Naive thymus-derived CD8-positive, alpha-beta T cell (primary cell): ENCODE data around the gene CACNG8. TPM values are rescaled to one million over a fixed set of nuclear protein-coding genes. Genes with fewer than 3 reads are reported as not detected.

Experiments
- ATAC-seq, 2 donors: fragments of 150-1000 bp; cut with Tn5 transposase in 1 of 2; sonication (Bioruptor Pico), chemical (Tn5 transposase) in 1 of 2; 1 replicate in 1 of 2; 2 replicates in 1 of 2; pipeline ENCODE4 v1.10.0; 2021; ENCODE audit warnings: mild to moderate bottlenecking in 2 of 2, moderate library complexity in 2 of 2
- POLR2A ChIA-PET: fragments of 350-600 bp; sonication (Branson Sonifier 250); formaldehyde crosslinking; loops from one replicate; lab custom pipeline; 2021; ENCODE audit warnings: antibody characterized with exemption; lab: Charles Lee
- DNase-seq, 10 donors: peaks; one replicate each; pipeline versions ENCODE4 v3.0.0 to v3.0.0-alpha.2; 2020 to 2022
- H3K27ac Mint-ChIP-seq, 10 donors: one replicate each; pipeline ENCODE4 v1.8.0; 2020 to 2022; ENCODE audit warnings: mild to moderate bottlenecking in 10 of 10, mixed read lengths in 10 of 10, moderate library complexity in 4 of 10, inconsistent platforms in 1 of 10
- H3K27me3 Mint-ChIP-seq, 5 donors: one replicate each; pipeline ENCODE4 v1.8.0; 2021 to 2022; ENCODE audit warnings: mixed read lengths in 5 of 5
- H3K36me3 Mint-ChIP-seq, 3 donors: one replicate each; pipeline ENCODE4 v1.8.0; 2020 to 2022; ENCODE audit warnings: mixed read lengths in 3 of 3, mild to moderate bottlenecking in 2 of 3, inconsistent platforms in 1 of 3
- H3K4me1 Mint-ChIP-seq, 4 donors: one replicate each; pipeline ENCODE4 v1.8.0; 2021 to 2022; ENCODE audit warnings: mixed read lengths in 4 of 4
- H3K4me3 Mint-ChIP-seq, 10 donors: one replicate each; pipeline ENCODE4 v1.8.0; 2020 to 2022; ENCODE audit warnings: mild to moderate bottlenecking in 10 of 10, mixed read lengths in 10 of 10, moderate library complexity in 6 of 10, inconsistent platforms in 1 of 10
- H3K9me3 Mint-ChIP-seq, 9 donors: one replicate each; pipeline ENCODE4 v1.8.0; 2020 to 2022; ENCODE audit warnings: mixed read lengths in 9 of 9, mild to moderate bottlenecking in 3 of 9, inconsistent platforms in 1 of 9, moderate library complexity in 1 of 9
- polyA plus RNA-seq, 3 donors: library from polyadenylated mRNA; unstranded; fragments of 300-500 nt; fragmentation: Illumina TruSeq; gene quantifications; one replicate each; pipeline ENCODE4 v1.2.3, GENCODE V29; 2021
- total RNA-seq, 8 experiments: library from RNA in 2 of 8; stranded (reverse) in 2 of 8; gene quantifications; one replicate each; pipeline ENCODE4 v1.2.3 and lab custom pipeline; 2021 to 2026

Gene CACNG8
- total RNA-seq (not detected), polyA plus RNA-seq (not detected), total RNA-seq (lab: John Stamatoyannopoulos, UW) (0 to 0.17 (median 0.03) reads per million in 6 experiments)

DNA sequence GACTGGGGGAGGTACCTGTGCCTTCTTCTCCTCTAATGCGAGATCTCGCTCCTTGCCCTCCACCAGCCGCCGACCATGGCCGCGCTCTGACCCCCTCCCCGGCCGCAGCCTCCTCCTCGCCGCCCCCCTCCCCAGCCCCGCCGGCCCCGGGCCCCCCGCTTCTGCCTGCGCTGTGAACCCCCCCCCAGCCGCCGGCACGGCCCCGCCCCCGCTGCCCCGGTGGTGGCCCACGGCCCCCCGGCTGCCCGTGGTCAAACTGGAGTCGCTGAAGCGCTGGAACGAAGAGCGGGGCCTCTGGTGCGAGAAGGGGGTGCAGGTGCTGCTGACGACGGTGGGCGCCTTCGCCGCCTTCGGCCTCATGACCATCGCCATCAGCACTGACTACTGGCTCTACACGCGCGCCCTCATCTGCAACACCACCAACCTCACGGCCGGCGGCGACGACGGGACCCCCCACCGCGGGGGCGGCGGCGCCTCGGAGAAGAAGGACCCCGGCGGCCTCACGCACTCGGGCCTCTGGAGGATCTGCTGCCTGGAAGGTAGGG lies at the start of gene CACNG8:
Gene CACNG8, plus strand, starts transcription at position 51 of the 545 bp plus-strand sequence.
- POLR2A ChIA-PET = no interaction called here
- peaks cover 4 to 50% (median 18%) of the 10 kb centered on the region in 4 donors for H3K4me1 Mint-ChIP-seq

GRCh38 chr19:53915000-53915399 lies 47.7 kb upstream of the CACNG8 start:
- POLR2A ChIA-PET = no interaction called here
- H3K4me1 Mint-ChIP-seq = peaks cover under 1 to 7% (median 3%) of the 10 kb centered on the region in 4 donors
- ATAC-seq = no peak
- no peak for DNase-seq
- peaks cover 0 to 12% (median 0%) of the 10 kb centered on the region in 9 donors for H3K9me3 Mint-ChIP-seq
- peaks cover 4 to 7% (median 7%) of the 10 kb centered on the region in 3 donors for H3K36me3 Mint-ChIP-seq
- H3K4me3 Mint-ChIP-seq = no peak overlapping the region
- peaks cover 26 to 57% (median 44%) of the 10 kb centered on the region in 5 donors for H3K27me3 Mint-ChIP-seq
- H3K27ac Mint-ChIP-seq = no peak overlapping the region

More for the DNA sequence above, at the start of gene CACNG8:
- DNase-seq (no peak), ATAC-seq (no peak)
- peaks cover 0 to 10% (median 0%) of the 10 kb centered on the region in 9 donors for H3K9me3 Mint-ChIP-seq
- H3K36me3 Mint-ChIP-seq = peaks cover 0 to 9% (median 4%) of the 10 kb centered on the region in 3 donors
- no peak within 1 kb of the TSS for H3K27ac Mint-ChIP-seq
- H3K27me3 Mint-ChIP-seq = peaks cover 48 to 92% (median 72%) of the 10 kb centered on the region in 5 donors
- peak within 1 kb of the TSS in 2 of 10 donors; percentile 49 to 56 for H3K4me3 Mint-ChIP-seq

- H3K27ac Mint-ChIP-seq = no peak overlapping the region
- no peak overlapping the region for H3K4me3 Mint-ChIP-seq
- ATAC-seq (no peak), DNase-seq (no peak)
- POLR2A ChIA-PET = no interaction called here
- H3K27me3 Mint-ChIP-seq = peaks cover 20 to 47% (median 34%) of the 10 kb centered on the region in 5 donors
- H3K9me3 Mint-ChIP-seq = peaks cover 0 to 12% (median 0%) of the 10 kb centered on the region in 9 donors
- peaks cover 0 to 4% (median 0%) of the 10 kb centered on the region in 3 donors for H3K36me3 Mint-ChIP-seq
- H3K4me1 Mint-ChIP-seq = no peaks in the 10 kb centered on the region
These were observed 46.7 kb upstream of the CACNG8 start for GRCh38 chr19:53916004-53916403.

DNA sequence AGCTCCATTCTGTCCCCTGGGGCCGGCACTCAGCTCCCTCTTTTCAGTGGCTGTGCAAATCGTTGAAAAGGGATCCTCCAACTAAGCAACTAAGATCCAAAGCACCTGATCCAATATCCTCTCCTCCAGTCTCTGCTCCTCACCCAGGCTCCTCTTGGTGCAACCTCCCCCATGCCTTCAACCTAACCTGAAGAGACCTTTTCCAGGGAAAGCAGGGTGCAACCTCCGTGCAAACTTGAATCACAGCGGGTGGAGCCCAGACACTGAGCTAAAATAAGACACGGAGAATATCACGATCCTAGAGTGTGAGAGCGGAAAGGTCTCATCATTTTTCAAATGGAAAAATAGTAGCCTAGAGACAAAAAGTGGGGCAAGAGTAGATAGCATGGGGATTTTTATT lies 45.4 kb upstream of the CACNG8 start:
- DNase-seq (no peak), ATAC-seq (no peak)
- POLR2A ChIA-PET = no interaction called here
- Mint-ChIP-seq H3K4me1 (no peaks in the 10 kb centered on the region), H3K27ac (no peak overlapping the region), H3K9me3 (peaks cover 0 to 4% (median 0%) of the 10 kb centered on the region in 9 donors), H3K4me3 (no peak overlapping the region), H3K36me3 (no peaks in the 10 kb centered on the region), H3K27me3 (peaks cover 11 to 34% (median 20%) of the 10 kb centered on the region in 5 donors)

GRCh38 chr19:53927739-53928138 lies 35.0 kb upstream of the CACNG8 start:
- Mint-ChIP-seq H3K27me3 (peaks cover 0 to 25% (median 8%) of the 10 kb centered on the region in 5 donors), H3K4me3 (no peak overlapping the region), H3K36me3 (no peaks in the 10 kb centered on the region), H3K27ac (no peak overlapping the region), H3K9me3 (peaks cover 0 to 12% (median 3%) of the 10 kb centered on the region in 9 donors), H3K4me1 (peaks cover 0 to 2% (median 0%) of the 10 kb centered on the region in 4 donors)
- no peak for ATAC-seq
- POLR2A ChIA-PET = interaction anchor here (0.6 kb wide), 1 partner anchor 26 kb away, joined by 4 read pairs; no protein-coding TSS in a partner anchor
- peak in 7 of 10 donors; percentile 14 to 47 (median 34) for DNase-seq

DNA sequence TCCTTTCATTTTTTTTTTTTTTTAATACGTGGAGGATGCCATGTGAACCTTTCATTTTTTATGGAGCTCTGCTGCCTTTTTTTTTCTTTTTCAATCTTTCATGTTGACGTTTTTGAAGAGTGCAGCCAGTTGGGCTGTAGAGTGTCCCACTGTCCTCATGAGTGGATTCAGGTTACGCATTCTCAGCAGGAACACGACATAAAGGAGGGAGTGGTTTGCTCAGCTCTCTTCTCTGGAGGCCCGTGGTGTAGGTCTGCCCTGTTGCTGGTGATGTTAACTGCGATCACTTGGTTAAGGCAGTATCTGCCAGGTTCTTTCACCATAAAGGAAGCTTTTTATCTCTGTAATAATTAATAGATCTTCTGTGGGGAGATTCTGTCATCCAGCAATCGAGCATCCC lies 26.7 kb upstream of the CACNG8 start:
- peaks cover 0 to 2% (median 0%) of the 10 kb centered on the region in 3 donors for H3K36me3 Mint-ChIP-seq
- no peak for ATAC-seq
- H3K4me3 Mint-ChIP-seq = no peak overlapping the region
- POLR2A ChIA-PET = no interaction called here
- peaks cover 20 to 45% (median 28%) of the 10 kb centered on the region in 5 donors for H3K27me3 Mint-ChIP-seq
- no peaks in the 10 kb centered on the region for H3K4me1 Mint-ChIP-seq
- H3K27ac Mint-ChIP-seq = no peak overlapping the region
- H3K9me3 Mint-ChIP-seq = peaks cover 0 to 20% (median 0%) of the 10 kb centered on the region in 9 donors
- no peak for DNase-seq

- peak overlapping the region in 1 of 10 donors; percentile 36 for H3K4me3 Mint-ChIP-seq
- H3K9me3 Mint-ChIP-seq = peaks cover 0 to 24% (median 0%) of the 10 kb centered on the region in 9 donors
- peaks cover 35 to 86% (median 57%) of the 10 kb centered on the region in 5 donors for H3K27me3 Mint-ChIP-seq
- no peak for ATAC-seq
- POLR2A ChIA-PET = no interaction called here
- H3K4me1 Mint-ChIP-seq = peaks cover 0 to 12% (median 2%) of the 10 kb centered on the region in 4 donors
- H3K27ac Mint-ChIP-seq = peak overlapping the region in 1 of 10 donors; percentile 24
- DNase-seq = no peak
- peaks cover 0 to 14% (median 0%) of the 10 kb centered on the region in 3 donors for H3K36me3 Mint-ChIP-seq
These were observed 20.5 kb upstream of the CACNG8 start for GRCh38 chr19:53942001-53942786.

DNA sequence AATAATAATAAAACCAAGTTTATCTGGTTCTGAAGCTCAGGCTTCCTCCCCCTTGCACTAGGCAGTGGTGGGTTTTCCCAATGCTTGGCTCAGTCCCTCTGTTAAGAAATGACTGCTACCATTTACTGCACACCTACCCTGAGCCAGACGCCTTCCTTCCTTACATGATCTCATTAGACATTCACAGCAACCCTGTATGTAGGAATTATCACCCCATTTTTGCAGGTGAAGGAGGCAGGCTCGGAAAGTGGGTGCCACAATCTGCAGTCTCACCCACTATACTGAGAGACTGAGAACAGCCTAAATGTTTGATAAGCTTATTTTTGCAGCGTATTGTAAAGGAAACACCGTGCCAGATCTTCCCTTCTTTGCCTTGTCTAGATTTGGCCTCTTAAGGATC lies 18.3 kb upstream of the CACNG8 start:
- peaks cover 0 to 14% (median 0%) of the 10 kb centered on the region in 9 donors for H3K9me3 Mint-ChIP-seq
- H3K27ac Mint-ChIP-seq = no peak overlapping the region
- peaks cover 0 to 14% (median 0%) of the 10 kb centered on the region in 3 donors for H3K36me3 Mint-ChIP-seq
- DNase-seq (no peak), ATAC-seq (no peak)
- peaks cover 0 to 12% (median 2%) of the 10 kb centered on the region in 4 donors for H3K4me1 Mint-ChIP-seq
- POLR2A ChIA-PET = no interaction called here
- peaks cover 28 to 78% (median 55%) of the 10 kb centered on the region in 5 donors for H3K27me3 Mint-ChIP-seq
- H3K4me3 Mint-ChIP-seq = no peak overlapping the region

DNA sequence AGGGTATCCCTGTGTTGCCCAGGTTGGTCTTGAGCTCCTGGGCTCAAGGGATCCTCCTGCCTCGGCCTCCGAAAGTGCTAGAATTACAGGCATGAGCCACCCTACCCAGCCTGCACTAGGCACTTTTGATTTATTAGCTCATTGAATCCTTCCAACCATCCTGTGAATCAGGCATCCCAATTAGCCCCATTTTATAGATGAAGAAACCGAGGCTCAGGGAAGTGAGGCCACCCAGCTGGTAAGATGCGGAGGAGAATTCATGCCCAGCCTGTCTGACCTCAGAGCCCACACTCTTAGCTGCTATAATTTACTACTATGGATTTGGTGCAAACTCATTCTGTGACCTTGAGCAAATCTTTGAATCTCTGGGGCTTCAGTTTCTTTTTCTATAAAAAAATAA lies 17.8 kb upstream of the CACNG8 start:
- POLR2A ChIA-PET = no interaction called here
- H3K36me3 Mint-ChIP-seq = peaks cover 0 to 14% (median 0%) of the 10 kb centered on the region in 3 donors
- H3K4me3 Mint-ChIP-seq = no peak overlapping the region

GRCh38 chr19:53945441-53945840 lies 17.3 kb upstream of the CACNG8 start:
- Mint-ChIP-seq H3K27ac (no peak overlapping the region), H3K27me3 (peaks cover 24 to 68% (median 47%) of the 10 kb centered on the region in 5 donors), H3K36me3 (peaks cover 0 to 12% (median 0%) of the 10 kb centered on the region in 3 donors), H3K4me3 (no peak overlapping the region), H3K4me1 (peaks cover 0 to 12% (median 2%) of the 10 kb centered on the region in 4 donors), H3K9me3 (peaks cover 0 to 5% (median 0%) of the 10 kb centered on the region in 9 donors)
- DNase-seq (no peak), ATAC-seq (no peak)
- POLR2A ChIA-PET = no interaction called here

More for the DNA sequence above, 17.8 kb upstream of the CACNG8 start:
- H3K9me3 Mint-ChIP-seq = peaks cover 0 to 9% (median 0%) of the 10 kb centered on the region in 9 donors
- DNase-seq = no peak
- peaks cover 24 to 73% (median 53%) of the 10 kb centered on the region in 5 donors for H3K27me3 Mint-ChIP-seq
- H3K27ac Mint-ChIP-seq = no peak overlapping the region
- H3K4me1 Mint-ChIP-seq = peaks cover 0 to 12% (median 2%) of the 10 kb centered on the region in 4 donors
- ATAC-seq = no peak

DNA sequence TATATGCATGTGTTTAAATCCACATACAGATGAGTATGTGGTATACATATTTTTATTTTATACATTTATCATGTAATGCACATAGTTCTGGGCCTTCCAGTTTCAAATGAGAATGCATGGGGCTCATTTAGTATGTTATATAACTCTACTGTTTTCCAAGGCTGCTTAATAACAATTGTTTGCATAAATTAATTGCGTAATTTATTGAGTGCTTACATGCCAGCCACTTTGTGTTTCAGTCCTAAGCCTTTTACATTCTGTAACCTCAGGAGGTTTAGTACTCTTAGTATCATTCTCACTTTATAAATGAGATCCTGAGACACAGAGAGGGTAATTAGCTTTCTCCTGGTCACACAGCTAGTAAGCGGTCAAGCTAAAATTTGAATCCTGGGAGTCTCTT lies 16.7 kb upstream of the CACNG8 start:
- no peak overlapping the region for H3K4me3 Mint-ChIP-seq
- H3K36me3 Mint-ChIP-seq = peaks cover 0 to 12% (median 0%) of the 10 kb centered on the region in 3 donors
- no peak for ATAC-seq
- POLR2A ChIA-PET = no interaction called here
- peaks cover 0 to 4% (median 0%) of the 10 kb centered on the region in 9 donors for H3K9me3 Mint-ChIP-seq
- peaks cover 0 to 12% (median 2%) of the 10 kb centered on the region in 4 donors for H3K4me1 Mint-ChIP-seq
- DNase-seq = no peak
- H3K27ac Mint-ChIP-seq = no peak overlapping the region
- peaks cover 23 to 62% (median 44%) of the 10 kb centered on the region in 5 donors for H3K27me3 Mint-ChIP-seq

- H3K27me3 Mint-ChIP-seq = peaks cover 28 to 62% (median 42%) of the 10 kb centered on the region in 5 donors
- peaks cover 0 to 4% (median 0%) of the 10 kb centered on the region in 9 donors for H3K9me3 Mint-ChIP-seq
- H3K27ac Mint-ChIP-seq = no peak overlapping the region
- H3K4me3 Mint-ChIP-seq = no peak overlapping the region
- peaks cover 0 to 6% (median 2%) of the 10 kb centered on the region in 4 donors for H3K4me1 Mint-ChIP-seq
- peaks cover 0 to 8% (median 0%) of the 10 kb centered on the region in 3 donors for H3K36me3 Mint-ChIP-seq
- ATAC-seq (no peak), DNase-seq (no peak)
- POLR2A ChIA-PET = interaction anchor here (0.6 kb wide), 1 partner anchor 49 kb away, joined by 4 read pairs; no protein-coding TSS in a partner anchor
These were observed 15.1 kb upstream of the CACNG8 start for GRCh38 chr19:53947624-53948023.
